Measurements from ENCODE around the gene PARD3. TPM values are rescaled to one million over a fixed set of nuclear protein-coding genes. Genes with fewer than 3 reads are reported as not detected.

PARD3 gene
- total RNA-seq, 4 donors from 2014 or later = 27.3 to 65.3 (median 55.6) TPM

DNA sequence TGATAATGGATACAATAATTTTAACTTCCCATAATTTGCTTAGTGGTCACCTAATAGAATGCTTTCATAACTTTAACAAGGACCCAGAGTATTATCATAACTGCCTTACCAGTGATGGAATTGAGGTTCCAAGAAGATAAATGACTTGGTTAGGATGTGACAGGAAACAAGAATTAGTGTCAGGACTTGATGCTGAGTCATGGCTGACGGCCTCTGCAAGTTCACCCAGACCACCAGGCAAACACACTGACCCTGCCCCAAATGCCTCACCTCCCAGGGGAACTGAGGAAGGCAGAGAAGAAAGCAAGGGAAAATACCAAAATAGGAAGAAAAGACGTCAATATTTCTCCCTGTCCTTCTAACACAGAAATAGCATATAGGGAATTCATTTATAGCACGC lies 636.3 kb downstream of the PARD3 start:
- Histone ChIP-seq H3K4me1 (peaks cover 0 to 8% (median 4%) of the 10 kb centered on the region in 4 donors), H3K27ac (no peak overlapping the region), H3K9me3 (no peaks in the 10 kb centered on the region), H3K27me3 (no peaks in the 10 kb centered on the region), H3K36me3 (no peaks in the 10 kb centered on the region), H3K4me3 (no peak overlapping the region)
- 60 to 71% methylated on average over 3 of the region's 3 CpGs for WGBS, 2 donors (ENCODE audit: low coverage in 1 of 2)
- in situ Hi-C loops (cut with MboI; ENCODE audit: low pct_ligation_motif_present in 1 of 4, low pct_unique_long_range_greater_than_20kb in 1 of 4, low sequenced_read_pairs in 3 of 4) = no loop called here
- intact Hi-C loops (cut with DNase I; ENCODE audit: low total_unique reads) = no loop called here
- TF ChIP-seq POLR2A (IDR thresholded peaks at IDR 0.05) (no peak), POLR2AphosphoS5 (IDR thresholded peaks at IDR 0.05) (no peak)
- TF ChIP-seq, protein P1, sequence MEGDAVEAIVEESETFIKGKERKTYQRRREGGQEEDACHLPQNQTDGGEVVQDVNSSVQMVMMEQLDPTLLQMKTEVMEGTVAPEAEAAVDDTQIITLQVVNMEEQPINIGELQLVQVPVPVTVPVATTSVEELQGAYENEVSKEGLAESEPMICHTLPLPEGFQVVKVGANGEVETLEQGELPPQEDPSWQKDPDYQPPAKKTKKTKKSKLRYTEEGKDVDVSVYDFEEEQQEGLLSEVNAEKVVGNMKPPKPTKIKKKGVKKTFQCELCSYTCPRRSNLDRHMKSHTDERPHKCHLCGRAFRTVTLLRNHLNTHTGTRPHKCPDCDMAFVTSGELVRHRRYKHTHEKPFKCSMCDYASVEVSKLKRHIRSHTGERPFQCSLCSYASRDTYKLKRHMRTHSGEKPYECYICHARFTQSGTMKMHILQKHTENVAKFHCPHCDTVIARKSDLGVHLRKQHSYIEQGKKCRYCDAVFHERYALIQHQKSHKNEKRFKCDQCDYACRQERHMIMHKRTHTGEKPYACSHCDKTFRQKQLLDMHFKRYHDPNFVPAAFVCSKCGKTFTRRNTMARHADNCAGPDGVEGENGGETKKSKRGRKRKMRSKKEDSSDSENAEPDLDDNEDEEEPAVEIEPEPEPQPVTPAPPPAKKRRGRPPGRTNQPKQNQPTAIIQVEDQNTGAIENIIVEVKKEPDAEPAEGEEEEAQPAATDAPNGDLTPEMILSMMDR (IDR thresholded peaks at IDR 0.05) = no peak
- DNase-seq = no peak

DNA sequence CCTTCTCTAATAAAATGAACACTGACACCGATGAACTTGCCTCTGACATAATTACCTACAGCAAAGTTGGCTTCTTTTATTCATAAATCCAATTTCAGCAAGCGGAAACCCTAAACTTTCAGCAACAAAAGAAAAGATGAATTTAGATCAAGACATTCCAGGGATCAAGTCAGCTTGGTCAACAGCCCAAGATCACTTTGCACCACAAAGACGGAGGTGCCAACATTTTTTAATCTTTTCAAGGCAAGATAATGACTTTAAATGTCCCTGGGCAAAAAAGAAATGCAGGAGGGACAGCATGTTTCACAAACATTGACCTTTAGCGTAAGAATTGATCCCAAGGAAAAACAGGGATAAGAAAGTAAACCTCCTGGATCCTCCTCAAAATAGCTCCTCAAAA lies 636.9 kb downstream of the PARD3 start:
- intact Hi-C loops (cut with DNase I; ENCODE audit: low total_unique reads) = no loop called here
- H3K27me3 ChIP-seq = no peaks in the 10 kb centered on the region
- H3K36me3 ChIP-seq = no peaks in the 10 kb centered on the region
- no peak for TF ChIP-seq POLR2AphosphoS5 (IDR thresholded peaks at IDR 0.05)
- TF ChIP-seq, protein P1 (IDR thresholded peaks at IDR 0.05) = no peak
- TF ChIP-seq EP300 (IDR thresholded peaks at IDR 0.05; ENCODE audit: low read depth) = no peak
- TF ChIP-seq POLR2A (IDR thresholded peaks at IDR 0.05) = no peak
- no peaks in the 10 kb centered on the region for H3K9me3 ChIP-seq
- no peak overlapping the region for H3K27ac ChIP-seq
- H3K4me3 ChIP-seq = no peak overlapping the region
- peaks cover 0 to 8% (median 4%) of the 10 kb centered on the region in 4 donors for H3K4me1 ChIP-seq
- no peak for DNase-seq
- WGBS, 2 donors (ENCODE audit: low coverage in 1 of 2) = 82 to 83% methylated on average over 4 of the region's 4 CpGs
- in situ Hi-C loops (cut with MboI; ENCODE audit: low pct_ligation_motif_present in 1 of 4, low pct_unique_long_range_greater_than_20kb in 1 of 4, low sequenced_read_pairs in 3 of 4) = no loop called here

DNA sequence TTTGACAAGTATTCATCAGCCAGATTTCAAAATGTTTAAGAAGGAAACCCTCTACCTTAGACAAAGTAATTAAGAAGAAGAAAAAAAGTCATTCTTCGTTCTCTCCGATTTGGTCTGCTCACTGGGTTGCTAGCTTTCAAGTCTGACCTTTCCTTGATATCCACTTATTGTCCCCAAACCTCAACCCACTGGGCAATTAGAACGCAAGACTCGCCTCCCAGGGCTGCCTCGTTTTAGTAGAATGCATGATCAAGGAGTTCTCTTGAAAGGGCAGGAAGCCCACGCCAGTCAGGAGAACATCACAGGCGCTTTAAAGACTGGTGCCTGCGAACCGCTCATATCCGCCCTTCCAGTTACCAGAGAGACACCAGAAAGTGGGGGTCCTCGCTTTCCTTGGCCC lies 637.7 kb downstream of the PARD3 start:
- no peaks in the 10 kb centered on the region for H3K36me3 ChIP-seq
- intact Hi-C loops (cut with DNase I; ENCODE audit: low total_unique reads) = no loop called here

DNA sequence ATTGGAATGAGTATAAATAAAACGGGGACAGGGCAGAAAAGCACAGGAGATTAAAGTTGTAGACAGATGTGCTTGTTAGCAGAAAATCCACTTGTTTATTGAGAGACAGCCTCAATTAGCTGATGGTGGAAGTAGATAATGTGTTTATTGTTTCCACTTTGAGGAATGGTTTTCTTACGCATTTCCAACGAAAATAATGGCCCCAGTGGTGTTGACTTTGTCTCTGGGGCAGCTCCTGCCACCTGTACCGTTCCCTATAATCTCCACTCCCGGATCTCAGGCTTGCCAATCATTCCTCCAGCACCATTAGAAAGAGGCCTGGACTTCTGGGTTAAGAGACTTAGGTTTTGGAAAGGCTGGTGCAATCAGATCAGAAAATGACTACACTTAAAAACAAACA lies 638.7 kb downstream of the PARD3 start:
- Histone ChIP-seq H3K4me3 (no peak overlapping the region), H3K27me3 (no peaks in the 10 kb centered on the region), H3K9me3 (no peaks in the 10 kb centered on the region), H3K36me3 (no peaks in the 10 kb centered on the region), H3K27ac (no peak overlapping the region), H3K4me1 (peaks cover 0 to under 1% (median 0%) of the 10 kb centered on the region in 4 donors)
- no peak for DNase-seq
- in situ Hi-C loops (cut with MboI; ENCODE audit: low pct_ligation_motif_present in 1 of 4, low pct_unique_long_range_greater_than_20kb in 1 of 4, low sequenced_read_pairs in 3 of 4) = no loop called here
- TF ChIP-seq EP300 (IDR thresholded peaks at IDR 0.05; ENCODE audit: low read depth) (no peak), POLR2AphosphoS5 (IDR thresholded peaks at IDR 0.05) (no peak), POLR2A (IDR thresholded peaks at IDR 0.05) (no peak)
- TF ChIP-seq, protein P1 (IDR thresholded peaks at IDR 0.05) = no peak
- 60 to 61% methylated on average over 5 of the region's 5 CpGs for WGBS, 2 donors (ENCODE audit: low coverage in 1 of 2)
- intact Hi-C loops (cut with DNase I; ENCODE audit: low total_unique reads) = no loop called here

More for the DNA sequence above, 637.7 kb downstream of the PARD3 start:
- H3K27ac ChIP-seq = no peak overlapping the region
- no peaks in the 10 kb centered on the region for H3K27me3 ChIP-seq
- H3K4me3 ChIP-seq = no peak overlapping the region
- H3K9me3 ChIP-seq = no peaks in the 10 kb centered on the region
- in situ Hi-C loops (cut with MboI; ENCODE audit: low pct_ligation_motif_present in 1 of 4, low pct_unique_long_range_greater_than_20kb in 1 of 4, low sequenced_read_pairs in 3 of 4) = no loop called here
- TF ChIP-seq POLR2AphosphoS5 (IDR thresholded peaks at IDR 0.05) (no peak), POLR2A (IDR thresholded peaks at IDR 0.05) (no peak), EP300 (IDR thresholded peaks at IDR 0.05; ENCODE audit: low read depth) (no peak)
- TF ChIP-seq, protein P1 (IDR thresholded peaks at IDR 0.05) = no peak
- 83 to 92% methylated on average over 11 of the region's 11 CpGs for WGBS, 2 donors (ENCODE audit: low coverage in 1 of 2)
- DNase-seq = no peak
- peaks cover 0 to 8% (median 4%) of the 10 kb centered on the region in 4 donors for H3K4me1 ChIP-seq
